ENCODE measurements around the gene DNER. TPM values are rescaled to one million over a fixed set of nuclear protein-coding genes. Genes with fewer than 3 reads are reported as not detected.

DNER gene
- total RNA-seq, 1 experiment from 2014 or later, result 2.9 TPM

DNA sequence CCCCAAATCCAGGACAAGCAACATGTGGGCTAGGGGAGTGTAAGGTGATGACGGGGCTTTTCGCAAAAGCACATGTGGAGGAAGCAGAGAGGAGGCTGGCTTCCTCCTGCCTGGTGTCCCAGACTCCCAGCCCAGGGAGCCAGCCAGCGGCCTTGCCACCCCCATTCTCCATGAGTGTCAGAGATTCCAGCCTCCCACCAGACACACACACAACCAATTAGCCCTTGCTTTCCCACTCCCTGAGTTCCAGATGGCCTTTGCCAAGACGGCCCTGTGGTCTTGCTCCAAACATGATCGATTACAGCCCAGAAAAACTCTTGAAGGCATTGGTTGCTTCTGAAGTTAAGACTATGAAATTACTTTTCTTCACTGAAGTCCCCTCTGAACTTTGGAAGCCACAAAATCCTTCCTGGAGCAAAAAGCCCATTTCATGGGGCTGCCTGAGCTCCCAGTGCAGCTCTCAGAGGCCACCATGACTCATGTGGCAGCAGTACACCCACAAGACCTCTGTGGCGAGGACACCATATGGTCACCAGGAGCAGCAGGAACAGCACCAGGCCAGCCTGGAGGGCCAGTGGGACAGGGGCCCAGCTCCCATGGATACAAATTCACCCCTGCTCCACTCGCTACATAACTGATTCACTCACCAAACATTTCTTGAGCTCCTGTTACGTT, 374.1 kb downstream of the DNER start:
- ChIA-PET RAD21 (ENCODE audit: low non-redundant PET in 1 of 2, low total read pairs in 2 of 2, uncharacterized antibody in 2 of 2, unreplicated experiment in 2 of 2) (no interaction called here), POLR2A (no interaction called here), CTCF (no interaction called here)
- Histone ChIP-seq H4K20me1 (ENCODE audit: insufficient read depth) (no peaks in the 10 kb centered on the region), H3K9me3 (ENCODE audit: control insufficient read depth in 1 of 2, insufficient read depth in 1 of 2, low read depth in 1 of 2, low read length in 2 of 2) (no peaks in the 10 kb centered on the region), H3K4me2 (ENCODE audit: low read length) (no peak overlapping the region), H3K36me3 (ENCODE audit: control insufficient read depth in 1 of 2, insufficient read depth in 2 of 2, low read length in 2 of 2) (no peaks in the 10 kb centered on the region), H2AFZ (ENCODE audit: low read depth, low read length, poor library complexity, severe bottlenecking) (no peak overlapping the region), H3K4me1 (ENCODE audit: control insufficient read depth in 1 of 2, insufficient read depth in 2 of 2, low read length in 2 of 2) (no peaks in the 10 kb centered on the region), H3K4me3 (replicated peaks in 1 of 2; ENCODE audit: low read depth in 1 of 2, low read length in 2 of 2) (no peak overlapping the region), H3K9ac (ENCODE audit: low read length) (no peak overlapping the region), H3K27ac (ENCODE audit: low read depth, low read length) (no peak overlapping the region), H3K9me2 (ENCODE audit: insufficient read depth) (no peaks in the 10 kb centered on the region), H3K27me3 (ENCODE audit: insufficient read depth, low read length) (no peaks in the 10 kb centered on the region; the same call in 1 of the 2 replicates), H3K79me2 (ENCODE audit: insufficient read depth, low read length) (no peaks in the 10 kb centered on the region)
- TF ChIP-seq, protein P1, sequence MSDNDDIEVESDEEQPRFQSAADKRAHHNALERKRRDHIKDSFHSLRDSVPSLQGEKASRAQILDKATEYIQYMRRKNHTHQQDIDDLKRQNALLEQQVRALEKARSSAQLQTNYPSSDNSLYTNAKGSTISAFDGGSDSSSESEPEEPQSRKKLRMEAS (IDR thresholded peaks at IDR 0.05), result no peak
- TF ChIP-seq EZH2phosphoT487 (IDR thresholded peaks at IDR 0.05; ENCODE audit: borderline replicate concordance), result no peak
- TF ChIP-seq, protein P2, sequence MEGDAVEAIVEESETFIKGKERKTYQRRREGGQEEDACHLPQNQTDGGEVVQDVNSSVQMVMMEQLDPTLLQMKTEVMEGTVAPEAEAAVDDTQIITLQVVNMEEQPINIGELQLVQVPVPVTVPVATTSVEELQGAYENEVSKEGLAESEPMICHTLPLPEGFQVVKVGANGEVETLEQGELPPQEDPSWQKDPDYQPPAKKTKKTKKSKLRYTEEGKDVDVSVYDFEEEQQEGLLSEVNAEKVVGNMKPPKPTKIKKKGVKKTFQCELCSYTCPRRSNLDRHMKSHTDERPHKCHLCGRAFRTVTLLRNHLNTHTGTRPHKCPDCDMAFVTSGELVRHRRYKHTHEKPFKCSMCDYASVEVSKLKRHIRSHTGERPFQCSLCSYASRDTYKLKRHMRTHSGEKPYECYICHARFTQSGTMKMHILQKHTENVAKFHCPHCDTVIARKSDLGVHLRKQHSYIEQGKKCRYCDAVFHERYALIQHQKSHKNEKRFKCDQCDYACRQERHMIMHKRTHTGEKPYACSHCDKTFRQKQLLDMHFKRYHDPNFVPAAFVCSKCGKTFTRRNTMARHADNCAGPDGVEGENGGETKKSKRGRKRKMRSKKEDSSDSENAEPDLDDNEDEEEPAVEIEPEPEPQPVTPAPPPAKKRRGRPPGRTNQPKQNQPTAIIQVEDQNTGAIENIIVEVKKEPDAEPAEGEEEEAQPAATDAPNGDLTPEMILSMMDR (IDR thresholded peaks at IDR 0.05 in 2 of 3, conservative IDR thresholded peaks at IDR 0.05 in 1 of 3; ENCODE audit: borderline replicate concordance in 1 of 3, insufficient read depth in 1 of 3, low read depth in 2 of 3, low read length in 2 of 3), result no peak
- no peak for TF ChIP-seq SIN3A (IDR thresholded peaks at IDR 0.05; ENCODE audit: low read depth)
- TF ChIP-seq ZFX (IDR thresholded peaks at IDR 0.05), result no peak
- TF ChIP-seq CBX3 (IDR thresholded peaks at IDR 0.05; ENCODE audit: low read depth), result no peak
- no peak for TF ChIP-seq TCF7L2 (IDR thresholded peaks at IDR 0.05; ENCODE audit: borderline replicate concordance, extremely low read depth, insufficient read depth, insufficient read length)
- no peak for TF ChIP-seq FOSL1 (IDR thresholded peaks at IDR 0.05; ENCODE audit: low read depth)
- TF ChIP-seq RAD21 (IDR thresholded peaks at IDR 0.05; ENCODE audit: low read depth), result no peak
- TF ChIP-seq ZNF274 (IDR thresholded peaks at IDR 0.05; ENCODE audit: low read depth, low read length), result no peak
- no peak for TF ChIP-seq JUND (IDR thresholded peaks at IDR 0.05)
- ATAC-seq (no peak), DNase-seq (ENCODE audit: low read depth, low spot score) (no peak)
- intact Hi-C loops (cut with micrococcal nuclease), result loop anchor here (5.0 kb wide), 1 partner anchor 377 kb away; no protein-coding TSS in a partner anchor
- BruUV-seq (replicated peaks), result no TSS peak

Data from HCT116 (cell line).